ENCODE measurements around the gene INCA1.
A peak's percentile ranks its signal among the peaks of the same experiment; 100 is the strongest.

Gene INCA1

DNA sequence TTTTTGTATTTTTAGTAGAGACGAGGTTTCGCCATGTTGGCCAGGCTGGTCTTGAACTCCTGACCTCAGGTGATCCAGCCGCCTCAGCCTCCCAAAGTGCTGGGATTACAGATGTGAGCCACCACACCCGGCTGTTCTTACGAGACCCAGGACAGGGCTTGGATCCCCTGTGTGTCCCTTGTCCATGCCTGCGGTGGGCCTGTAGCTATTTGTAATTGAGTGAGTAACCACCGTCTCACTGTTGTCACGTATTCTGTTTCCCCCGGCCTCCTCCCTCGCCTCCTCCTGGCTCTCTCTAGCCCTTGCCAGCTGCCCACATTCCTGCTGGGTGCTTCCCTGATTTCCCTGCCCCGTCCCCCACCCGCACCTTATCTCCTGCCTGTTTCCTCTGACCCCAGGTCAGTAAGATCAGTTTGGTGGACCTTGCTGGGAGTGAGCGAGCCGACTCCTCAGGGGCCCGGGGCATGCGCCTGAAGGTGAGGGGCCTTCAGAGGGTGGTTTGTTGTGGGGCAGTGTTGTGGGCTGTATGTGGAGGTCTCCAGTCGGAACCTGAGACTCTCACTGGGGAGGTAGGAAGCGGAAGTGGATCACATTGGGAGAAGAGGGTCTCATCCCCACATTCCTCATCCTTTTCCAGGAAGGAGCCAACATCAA lies 6.0 kb upstream of the INCA1 start:
- DNase-seq: no peak

GRCh38 chr17:5002121-5002788 lies 4.9 kb upstream of the INCA1 start:
- no peak for DNase-seq

DNA sequence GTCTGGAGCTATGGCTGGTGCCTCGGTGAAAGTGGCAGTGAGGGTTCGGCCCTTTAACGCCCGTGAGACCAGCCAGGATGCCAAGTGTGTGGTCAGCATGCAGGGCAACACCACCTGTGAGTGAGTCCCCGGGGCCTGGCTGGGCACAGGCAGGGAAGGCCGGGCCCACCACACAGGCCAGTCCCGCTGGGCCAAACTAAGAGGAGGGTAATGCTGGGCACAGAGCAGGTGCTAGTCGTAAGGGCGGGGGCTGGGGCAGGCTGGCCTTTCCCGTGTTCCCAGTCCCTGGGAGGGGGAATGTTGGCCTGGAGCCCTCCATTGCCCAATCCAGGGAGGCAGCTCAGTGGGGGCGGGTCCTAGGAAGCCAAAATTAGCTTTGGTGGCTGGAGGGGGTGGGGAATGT lies 2.9 kb upstream of the INCA1 start:
- no peak for DNase-seq

DNA sequence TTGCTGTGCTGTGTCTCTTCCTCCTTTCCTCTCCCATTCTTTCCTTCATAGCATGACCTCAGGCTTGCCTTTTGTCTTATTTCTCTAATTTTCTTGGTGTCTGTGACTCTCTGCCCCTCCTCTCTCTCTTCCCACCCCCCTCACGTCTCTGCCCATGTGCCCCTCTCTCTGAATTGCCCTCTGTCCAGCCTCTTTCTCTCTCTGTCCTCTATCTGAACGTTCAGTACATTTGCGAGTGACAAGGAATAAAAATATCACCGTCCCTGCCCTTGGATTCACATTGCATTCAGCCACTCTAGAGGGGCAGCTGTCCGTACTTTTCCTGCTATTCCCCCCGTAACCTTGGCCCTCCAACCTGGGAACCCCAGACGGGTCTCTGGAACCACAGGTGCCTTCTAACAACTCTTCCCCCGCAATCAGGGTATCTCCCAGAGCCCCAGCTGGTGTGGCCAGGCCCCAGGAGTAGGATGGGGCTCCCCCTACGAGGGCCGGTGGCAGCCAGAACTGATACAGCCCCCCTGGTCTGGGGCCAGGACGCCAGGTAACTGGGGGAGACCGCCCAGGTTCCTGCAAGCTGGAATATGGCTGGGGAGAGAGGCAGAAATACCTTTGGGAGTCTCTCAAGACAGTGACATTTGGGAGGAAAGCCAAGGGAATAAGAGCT lies 2.2 kb upstream of the INCA1 start:
- DNase-seq: no peak

GRCh38 chr17:4998732-4999429 lies 1.6 kb upstream of the INCA1 start:
- DNase-seq: no peak

DNA sequence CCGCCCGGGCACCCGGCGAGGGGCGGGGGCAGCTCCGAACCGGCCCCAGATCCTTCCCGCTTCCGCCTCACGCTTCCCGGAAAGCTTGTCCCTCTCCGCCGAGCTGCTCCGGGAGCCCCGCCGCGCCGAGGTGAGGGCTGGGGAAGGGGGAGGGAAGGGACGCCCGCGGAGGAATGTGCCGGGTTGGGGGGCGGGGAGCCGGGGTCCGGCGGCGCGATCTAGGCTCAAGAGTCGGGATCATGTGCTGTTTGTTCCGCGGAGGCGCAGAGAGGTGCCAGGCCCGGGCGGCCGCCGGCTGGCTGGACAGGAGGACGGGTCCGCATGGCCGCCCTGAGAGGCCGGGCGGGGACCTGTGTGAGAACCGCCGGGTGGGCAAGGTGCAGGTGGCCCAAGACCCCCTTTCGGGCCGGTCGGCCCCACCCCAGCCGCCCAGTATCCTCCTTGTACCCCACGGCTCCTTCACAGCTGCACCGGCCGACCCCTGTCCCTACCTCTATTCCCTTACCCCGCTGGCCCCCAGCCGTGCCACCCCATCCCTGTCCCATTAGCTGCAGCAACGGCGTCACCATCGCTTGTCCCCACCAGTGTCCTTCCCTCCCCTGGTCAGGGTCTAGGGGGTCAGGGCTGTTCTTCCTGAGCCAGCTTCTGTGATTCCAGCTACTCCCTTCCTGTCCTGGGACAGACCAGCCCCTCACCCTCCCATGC lies 857 bp upstream of the INCA1 start:
- no peak for DNase-seq

DNA sequence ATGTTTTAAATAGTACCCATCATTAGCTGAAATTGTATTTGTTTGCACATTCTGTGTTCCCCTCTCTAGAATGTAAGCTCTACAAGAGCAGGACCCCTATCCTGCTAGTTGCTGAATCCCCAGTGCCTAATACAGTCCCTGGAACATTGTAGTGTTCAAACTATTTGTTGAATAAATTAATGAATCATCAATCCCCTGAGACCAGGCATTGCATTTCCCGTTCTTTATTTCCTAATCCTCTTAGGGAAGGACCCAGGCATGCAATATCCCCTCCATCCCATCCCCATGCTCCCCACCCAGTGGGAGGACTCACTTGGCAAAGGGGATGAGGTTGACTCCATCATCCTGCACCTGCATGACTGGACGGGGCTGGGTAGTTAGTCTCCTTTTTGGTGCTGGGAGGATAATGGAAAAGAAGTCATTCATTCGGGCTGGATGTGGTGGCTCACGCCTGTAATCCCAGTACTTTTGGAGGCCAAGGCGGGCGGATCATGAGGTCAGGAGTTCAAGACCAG lies 3.2 kb downstream of the INCA1 start:
- no peak for DNase-seq

GRCh38 chr17:4987767-4988567 lies 9.4 kb downstream of the INCA1 start:
- no peak for DNase-seq

DNA sequence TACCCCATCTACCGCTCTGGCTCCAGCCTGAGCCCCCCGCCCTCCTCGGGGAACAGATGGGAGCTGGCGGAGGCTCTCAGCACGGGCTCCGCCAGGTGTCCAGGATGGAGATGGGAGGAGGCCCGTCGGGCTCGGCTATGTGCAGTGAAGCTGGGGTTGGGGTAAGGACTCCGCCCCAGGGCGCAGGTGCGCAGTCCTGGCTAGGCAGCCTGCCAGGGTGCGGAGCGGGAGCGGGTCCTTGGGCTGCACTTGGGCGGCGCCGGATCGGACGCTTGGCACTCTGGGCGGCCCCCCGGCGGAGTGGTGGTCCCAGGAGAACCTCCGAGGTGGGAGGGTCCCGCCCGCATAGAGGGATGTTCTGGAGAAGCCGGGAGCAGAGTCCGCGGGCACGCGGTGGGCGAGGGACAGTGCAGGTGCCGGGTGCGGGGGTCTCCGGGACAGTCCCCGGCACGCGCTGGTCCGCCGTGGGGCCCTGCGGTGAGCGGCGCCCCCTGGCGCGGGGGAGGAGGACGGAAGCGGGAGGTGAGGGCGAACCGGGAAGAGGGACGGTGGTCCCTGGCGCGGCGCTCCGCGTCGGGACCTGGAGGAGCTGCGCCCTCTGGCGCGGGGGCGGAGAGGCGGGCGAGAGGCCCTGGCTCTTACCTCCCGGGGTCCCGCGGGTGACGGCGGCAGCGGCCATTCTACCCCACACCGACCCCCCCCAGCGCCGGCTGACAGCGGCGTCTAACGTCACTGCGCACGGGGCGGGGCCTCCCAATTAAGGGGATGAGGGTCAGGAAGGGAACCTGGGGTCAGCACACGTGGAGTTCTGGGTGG lies 10.2 kb downstream of the INCA1 start, which contains the start of gene CAMTA2:
Gene CAMTA2, minus strand, starts transcription at position 725 of the 816 bp plus-strand sequence. CDS start 1,453 bp downstream, outside the sequence.
- DNase-seq: peak; percentile 70

DNA sequence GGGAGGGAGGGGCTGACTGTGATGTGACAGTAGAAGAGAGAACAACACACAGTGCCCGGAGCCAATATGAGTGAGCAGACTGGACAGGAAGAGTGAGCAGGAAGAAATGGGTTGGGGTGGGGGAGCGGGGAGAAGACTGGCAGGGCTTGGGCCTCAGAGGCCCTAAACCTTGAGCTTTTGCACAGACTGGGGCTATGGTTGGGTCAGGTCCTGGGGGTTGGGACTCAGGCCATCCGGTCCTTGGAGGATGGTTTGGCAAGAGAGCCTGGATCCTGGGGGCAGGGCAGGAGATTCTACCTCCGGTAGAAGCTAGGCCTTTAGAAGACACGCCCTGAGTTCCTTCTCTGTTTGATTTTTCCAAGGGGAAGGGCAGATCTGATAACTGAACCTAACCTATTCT lies 10.9 kb downstream of the INCA1 start:
- peak; percentile 22 for DNase-seq

- DNase-seq: no peak
Observed at GRCh38 chr17:4982305-4982704, 15.0 kb downstream of the INCA1 start.

DNA sequence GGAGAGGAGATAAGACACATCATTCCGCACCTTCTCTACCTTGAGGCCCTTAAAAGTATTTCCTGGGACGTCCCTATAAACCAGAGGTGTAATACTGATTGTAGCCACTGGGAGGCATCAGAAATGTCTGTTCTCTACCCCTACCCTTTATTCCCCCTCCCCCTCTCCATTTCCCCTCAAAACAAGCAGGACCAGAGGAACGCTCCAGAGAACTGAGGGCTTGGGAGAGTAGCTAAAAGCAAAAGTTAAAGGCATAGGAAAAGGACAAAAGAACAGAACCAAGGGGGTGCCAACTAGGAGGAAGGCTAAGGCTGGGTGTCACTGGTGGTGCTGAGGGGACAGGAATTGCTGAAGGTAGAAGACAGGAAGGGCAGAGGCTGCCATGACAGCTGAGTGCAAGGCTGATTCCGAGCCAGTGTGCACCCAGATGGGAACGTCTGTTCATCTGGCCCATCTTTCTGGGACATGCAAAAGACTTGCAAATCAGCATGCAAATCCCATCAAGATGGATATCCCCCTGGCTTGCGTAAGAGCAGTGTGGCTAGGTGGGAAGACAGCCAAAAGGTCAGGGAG lies 16.6 kb downstream of the INCA1 start:
- DNase-seq: peak; percentile 32

DNA sequence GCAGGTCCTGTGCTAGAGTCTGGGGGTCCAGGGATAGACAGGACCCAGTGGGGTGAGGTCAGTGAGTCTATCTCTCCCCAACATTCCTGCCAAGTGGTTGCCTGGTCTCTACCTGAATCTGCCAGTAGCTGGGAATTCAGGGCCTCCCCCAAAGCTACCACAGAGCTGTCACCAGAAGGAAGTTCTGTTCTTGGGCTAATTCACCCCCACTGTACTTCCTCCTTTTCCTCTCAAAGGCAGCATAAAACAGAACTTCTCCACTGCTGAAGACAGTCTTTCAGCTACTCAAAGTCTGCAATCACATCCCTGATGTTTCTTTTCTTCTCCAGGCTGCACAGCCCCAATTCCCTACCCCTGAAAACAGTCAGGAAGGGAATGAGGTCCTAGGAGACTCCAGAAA lies 18.6 kb downstream of the INCA1 start:
- DNase-seq: no peak

GRCh38 chr17:4974115-4974670 lies 23.1 kb downstream of the INCA1 start:
- DNase-seq: no peak

DNA sequence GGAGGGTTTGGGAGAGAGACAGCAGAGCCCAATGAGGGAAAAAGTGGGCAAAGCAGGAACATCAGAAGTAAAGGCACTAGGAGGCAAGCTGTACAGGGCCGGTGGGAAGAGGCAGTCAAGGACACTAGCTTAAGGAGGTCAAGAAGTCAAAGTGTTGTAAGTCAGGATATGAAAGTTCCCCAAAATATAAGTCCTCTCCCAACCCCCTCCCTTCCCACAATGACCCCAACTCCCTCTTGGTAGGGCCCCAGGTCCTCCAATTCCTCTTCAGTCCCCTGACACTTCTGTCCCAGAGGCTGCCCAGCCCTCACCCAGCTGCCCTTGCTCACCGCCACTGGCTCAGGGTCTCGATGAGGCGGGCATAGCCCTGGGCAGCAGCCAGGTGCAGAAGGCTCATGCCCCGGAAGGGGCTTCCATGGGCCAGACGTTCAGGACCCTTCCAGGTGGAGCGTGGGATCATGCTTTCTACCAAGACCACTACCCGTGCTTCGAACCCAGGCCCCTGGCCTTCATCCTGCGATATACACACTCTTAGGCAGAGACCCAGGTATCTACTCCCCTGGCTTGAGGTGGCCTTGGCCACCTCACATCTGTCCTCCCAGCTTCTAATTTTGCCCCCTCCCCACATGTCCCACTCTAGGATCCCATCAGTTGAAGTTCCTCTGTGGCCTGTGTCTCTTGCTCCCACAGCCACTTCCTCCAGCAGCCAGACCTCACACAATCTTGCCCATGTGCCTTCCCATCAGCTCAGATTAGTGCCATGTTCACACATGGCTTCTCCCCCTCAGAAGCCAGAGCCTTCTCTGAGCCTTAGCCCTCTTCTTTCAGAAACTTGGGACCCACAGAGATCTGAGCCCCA lies 23.8 kb downstream of the INCA1 start:
- no peak for DNase-seq

DNA sequence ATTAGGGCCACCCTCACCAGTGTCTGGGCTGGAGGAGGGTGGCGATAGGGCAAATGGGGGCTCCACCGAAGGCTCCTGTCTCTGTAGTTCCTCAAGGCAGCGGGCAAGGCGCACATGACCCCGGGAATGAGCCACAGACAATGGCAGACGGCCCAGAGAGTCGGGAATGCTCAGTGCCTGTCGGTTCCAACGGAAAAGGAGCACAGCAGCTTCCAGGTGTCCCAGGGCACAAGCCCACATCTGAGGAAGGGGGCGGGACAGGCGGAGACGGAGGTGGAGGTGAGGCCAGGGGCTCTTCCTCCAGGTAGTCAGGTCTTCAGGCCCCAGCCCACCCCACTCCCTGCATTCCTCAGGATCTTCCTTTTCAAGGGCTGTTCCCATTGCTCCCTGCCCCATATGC lies 24.6 kb downstream of the INCA1 start:
- no peak for DNase-seq

- no peak for DNase-seq
Observed at GRCh38 chr17:4972322-4972721, 25.0 kb downstream of the INCA1 start.

DNA sequence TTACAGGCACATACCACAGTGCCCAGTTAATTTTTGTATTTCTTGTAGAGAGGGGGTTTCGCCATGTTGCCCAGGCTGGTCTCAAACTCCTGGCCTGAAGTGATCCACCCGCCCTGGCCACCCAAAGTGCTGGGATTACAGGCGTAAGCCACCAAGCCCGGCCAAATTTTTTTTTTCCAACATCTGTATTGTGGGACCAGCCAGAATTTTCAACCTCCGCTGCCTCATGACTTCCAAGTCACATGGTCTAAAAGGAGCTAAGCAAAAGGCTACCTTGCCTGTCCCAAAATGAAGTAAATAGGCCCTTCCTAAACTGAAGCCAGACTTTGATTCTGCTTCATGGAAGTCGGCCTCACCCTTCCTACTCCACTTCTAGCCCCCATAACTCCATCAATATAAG lies 25.5 kb downstream of the INCA1 start:
- DNase-seq: no peak

GRCh38 chr17:4970273-4970672 lies 27.0 kb downstream of the INCA1 start:
- no peak for DNase-seq
